Suprapubic skin (tissue), 4 donors: Measurements from ENCODE around the gene YY1.
"Not testable (repeated sequence)": the region's sequence is repeated elsewhere in the genome, so short reads cannot be mapped to it uniquely, and the experiment has no call there.

Experiments used
- EP300 ChIP-seq: sonication (generic); formaldehyde crosslinking; IDR thresholded peaks from one replicate; pipeline ENCODE4 v1.6.1; 2017; ENCODE audit warnings: antibody characterized with exemption
- POLR2A ChIP-seq, 2 donors: fragments of 450-650 bp; IDR thresholded peaks; one replicate each; pipeline ENCODE4 v1.6.1; 2017; ENCODE audit warnings: antibody characterized with exemption in 2 of 2, mild to moderate bottlenecking in 2 of 2, moderate library complexity in 2 of 2
- POLR2AphosphoS5 ChIP-seq, 3 donors: sonication (generic); formaldehyde crosslinking; IDR thresholded peaks; one replicate each; pipeline ENCODE4 v1.6.1; 2017; ENCODE audit warnings: antibody characterized with exemption in 3 of 3

- TF ChIP-seq POLR2A (IDR thresholded peaks at IDR 0.05); EP300; POLR2AphosphoS5 (IDR thresholded peaks at IDR 0.05): not testable (repeated sequence)
Observed at GRCh38 chr14:100308427-100308792, 69.5 kb downstream of the YY1 start.
